ENCODE data around the gene CEP19.

The CEP19 gene

DNA sequence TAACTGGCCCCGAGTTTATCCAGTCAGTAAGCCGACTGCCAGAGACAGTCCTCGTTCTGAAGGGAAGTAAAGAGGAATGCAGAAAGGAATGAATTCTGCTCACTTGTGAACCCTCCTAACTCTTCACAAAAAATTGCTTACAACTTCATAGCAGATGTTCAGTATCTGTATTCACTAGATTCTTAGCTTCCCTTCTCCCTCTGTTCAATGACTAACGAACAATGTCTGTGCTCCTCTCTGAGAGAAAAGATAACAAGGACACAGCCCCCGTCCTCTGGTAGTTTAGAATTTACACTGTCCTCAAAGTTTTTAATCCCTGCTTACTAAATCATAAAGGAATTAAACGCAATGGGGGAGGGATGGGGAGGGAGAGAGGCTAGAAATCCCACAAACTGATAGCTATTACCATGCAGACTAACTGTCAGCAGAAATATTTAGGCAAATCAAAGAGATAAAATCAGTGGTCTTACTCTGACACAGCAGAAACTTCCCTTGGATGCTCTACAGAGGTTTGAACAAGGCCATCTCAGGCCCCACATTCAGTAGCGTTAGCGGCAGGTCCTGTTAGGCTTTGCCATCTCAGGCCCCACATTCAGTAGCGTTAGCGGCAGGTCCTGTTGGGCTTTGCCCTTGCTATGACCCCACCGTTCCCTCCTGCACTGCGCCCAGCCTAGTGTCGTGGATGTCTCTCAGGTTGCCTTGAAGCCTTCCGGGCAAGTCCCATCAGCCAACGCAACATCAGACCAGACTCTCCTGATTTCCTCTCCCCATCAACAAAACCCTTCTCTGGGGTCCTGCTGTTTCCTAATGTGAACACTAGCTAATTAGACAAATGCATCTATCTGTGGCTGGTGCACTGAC is 49.1 kb downstream of the CEP19 start:
- DNase-seq, result no peak

DNA sequence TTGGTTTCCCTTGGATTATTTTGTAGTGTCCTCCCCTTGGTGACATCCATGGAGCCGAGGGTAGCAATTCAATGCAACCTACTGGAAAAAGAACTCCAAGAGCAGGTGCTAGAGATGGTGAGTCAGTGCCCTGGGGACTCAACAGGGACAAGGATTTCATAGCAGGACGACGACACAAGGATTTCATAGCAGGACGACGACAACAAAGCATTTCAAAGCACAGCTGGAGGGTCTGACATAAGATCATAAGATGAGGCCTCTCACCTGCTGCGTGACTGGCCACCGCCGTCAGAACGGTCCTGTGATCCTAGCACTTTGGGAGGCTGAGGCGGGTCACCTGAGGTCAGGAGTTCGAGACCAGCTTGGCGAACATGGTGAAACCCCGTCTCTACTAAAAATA is 50.0 kb downstream of the CEP19 start:
- DNase-seq, result no peak

- DNase-seq, result no peak
Measured at GRCh38 chr3:196661400-196661799, 50.6 kb downstream of the CEP19 start.

GRCh38 chr3:196660381-196661166 is 51.5 kb downstream of the CEP19 start:
- DNase-seq, result peak; percentile 57 to 81

- DNase-seq, result no peak
Measured at GRCh38 chr3:196659901-196660351, 52.1 kb downstream of the CEP19 start.

Data from NCI-H2081 (cell line).